HG02973 (cell line): ENCODE data around the gene MGST1.

Experiments
- ATAC-seq: cut with Tn5 transposase; IDR thresholded peaks from one replicate; pipeline ENCODE4 v1.9.1; 2021; ENCODE audit warnings: moderate library complexity; ENCODE audit not compliant: unreplicated experiment

The MGST1 gene, protein sequence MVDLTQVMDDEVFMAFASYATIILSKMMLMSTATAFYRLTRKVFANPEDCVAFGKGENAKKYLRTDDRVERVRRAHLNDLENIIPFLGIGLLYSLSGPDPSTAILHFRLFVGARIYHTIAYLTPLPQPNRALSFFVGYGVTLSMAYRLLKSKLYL

DNA sequence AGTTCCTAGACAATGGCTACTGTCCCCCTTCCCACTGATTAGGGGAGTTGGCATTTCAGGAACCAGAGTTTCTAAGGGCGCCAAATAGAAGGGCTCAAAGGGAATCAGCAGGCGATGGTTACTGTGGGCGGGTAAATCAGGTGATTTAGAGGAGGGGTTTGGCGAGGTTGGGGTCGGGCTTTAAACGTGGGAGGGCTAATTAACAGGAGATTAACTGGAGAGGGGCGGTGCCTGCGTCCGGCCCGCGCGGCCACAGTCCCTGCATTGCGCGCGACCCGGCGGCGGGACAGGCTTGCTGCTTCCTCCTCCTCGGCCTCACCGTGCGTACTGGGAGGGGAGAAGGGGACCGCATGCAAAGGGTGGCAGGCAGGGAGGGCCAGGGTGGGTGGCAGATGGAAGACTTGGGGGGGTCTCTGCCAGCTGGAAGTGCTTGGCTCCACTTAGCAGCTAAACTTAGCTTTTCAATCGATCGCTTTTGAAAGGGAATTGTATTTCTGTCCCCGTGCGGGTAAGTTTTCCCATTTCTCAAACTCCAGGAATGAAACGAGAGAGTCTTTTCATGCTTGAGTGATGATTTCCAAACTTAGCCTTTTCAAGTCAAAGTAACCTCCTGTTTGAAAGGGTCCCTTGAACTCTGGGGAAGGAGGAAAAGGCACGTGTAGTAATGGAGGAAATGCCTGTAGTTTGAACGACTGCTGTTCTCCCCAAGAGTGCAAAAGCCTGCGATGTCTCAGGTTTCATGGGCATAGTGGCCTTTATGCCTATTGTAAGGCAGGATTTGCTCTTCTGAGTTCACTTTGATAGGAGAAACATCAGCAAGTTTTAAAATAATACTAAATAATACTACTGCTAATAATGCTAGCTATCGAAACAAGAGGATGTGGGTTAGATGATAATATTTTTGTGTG is at the start of gene MGST1:
Gene MGST1, plus strand, starts transcription at position 255 of the 908 bp plus-strand sequence. CDS start 6,608 bp downstream, outside the sequence.
- no peak for ATAC-seq

DNA sequence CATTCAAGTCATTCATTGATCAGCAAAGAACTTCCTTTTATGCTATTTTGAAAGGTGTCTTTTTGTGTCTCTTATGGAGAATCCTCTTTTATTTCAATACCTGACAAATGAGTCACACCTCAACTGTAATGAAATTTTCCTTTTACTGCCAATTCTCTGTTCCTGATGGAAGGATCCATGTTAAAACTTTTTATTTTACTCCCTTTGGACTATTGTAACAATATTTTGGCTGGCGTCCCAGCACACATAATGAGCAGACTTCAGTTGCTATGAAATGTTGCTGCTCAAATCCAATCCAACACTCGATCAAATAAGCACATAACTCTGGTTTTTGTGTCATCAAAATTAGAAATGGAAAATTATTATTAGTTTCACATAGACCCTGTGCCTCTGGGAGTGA is 48.0 kb upstream of the MGST1 start:
- ATAC-seq: no peak

DNA sequence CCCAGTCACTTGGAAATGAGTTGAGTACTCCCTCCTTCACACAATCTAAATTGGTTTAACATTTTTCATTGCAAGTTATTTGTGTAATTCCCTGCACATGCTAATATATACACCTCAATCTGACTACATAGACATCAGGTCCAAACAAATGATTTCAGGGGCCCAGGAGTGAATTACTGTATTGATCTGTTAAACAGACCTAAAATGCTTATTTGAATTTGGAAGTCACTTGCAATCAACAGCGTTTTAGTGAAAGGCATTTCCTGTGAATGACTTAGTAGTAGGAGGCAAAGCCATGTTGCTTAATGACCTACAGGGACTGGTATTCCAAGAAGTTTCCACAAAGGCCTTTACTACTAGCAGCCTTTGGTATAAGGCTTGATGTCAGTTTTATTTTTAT is 47.3 kb upstream of the MGST1 start:
- no peak for ATAC-seq

DNA sequence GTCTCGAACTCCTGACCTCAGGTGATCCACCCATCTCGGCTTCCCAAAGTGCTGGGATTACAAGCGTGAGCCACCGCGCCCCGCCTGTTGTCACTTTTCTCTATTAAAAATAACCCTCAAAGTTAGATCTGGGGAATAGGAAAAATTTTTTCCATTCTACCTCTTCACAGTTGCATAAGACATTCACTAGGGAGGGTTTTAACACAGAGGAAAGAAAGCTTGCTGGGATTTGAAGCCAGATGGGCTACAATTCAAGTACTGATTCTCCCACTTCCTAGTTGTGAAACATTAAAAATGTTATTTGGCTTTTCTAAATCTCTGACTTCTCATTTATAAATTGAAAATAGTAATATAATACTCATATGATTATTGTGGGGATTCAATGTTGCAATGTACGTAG is 46.7 kb upstream of the MGST1 start:
- no peak for ATAC-seq

DNA sequence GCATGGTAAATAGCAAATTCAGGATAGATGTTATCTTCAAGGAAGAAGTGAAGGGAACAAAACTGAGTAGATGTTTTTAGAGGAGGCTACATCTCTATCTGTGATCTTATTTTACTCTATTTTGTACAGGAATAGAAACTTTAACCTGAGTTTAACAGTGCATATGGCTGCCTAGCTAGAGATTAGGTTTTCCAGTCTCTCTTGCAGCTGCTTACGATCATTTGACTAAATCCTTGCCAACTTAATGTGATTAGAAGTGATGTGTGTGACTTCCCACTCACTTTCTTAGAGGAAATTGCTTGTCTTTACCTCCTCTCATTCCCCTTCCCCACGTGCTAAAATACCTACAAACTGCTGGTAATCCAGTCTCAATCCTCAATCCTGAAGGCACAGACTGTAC is 43.5 kb upstream of the MGST1 start:
- ATAC-seq: no peak

DNA sequence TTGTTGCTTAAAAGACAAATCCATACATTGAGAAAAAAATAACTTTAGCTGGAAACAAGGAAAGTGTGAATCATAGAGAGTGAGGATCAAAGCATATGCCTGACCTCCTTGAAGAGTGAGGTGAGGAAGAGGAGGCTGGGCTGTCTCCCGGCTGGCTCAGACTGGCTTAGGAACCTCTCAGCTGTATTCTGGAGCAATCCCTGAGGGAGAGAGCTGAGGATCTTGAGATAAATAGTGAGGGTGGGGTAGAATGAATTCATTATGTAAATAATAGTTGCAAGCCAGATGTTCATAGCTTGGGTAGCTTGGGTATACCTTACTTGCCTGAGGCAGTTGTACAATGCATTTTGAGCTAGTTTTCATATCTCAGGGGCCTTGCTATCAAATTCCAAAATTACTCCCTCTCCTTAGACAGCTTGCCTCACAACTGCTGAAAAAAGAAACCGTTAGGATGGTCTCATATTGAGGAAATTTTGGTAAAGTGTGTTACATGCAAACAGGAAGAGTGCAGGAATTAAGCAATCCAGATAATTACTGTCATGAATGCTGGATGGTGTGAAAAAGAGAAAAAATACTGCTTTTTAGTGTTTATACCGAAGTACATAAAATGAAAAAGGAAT is 39.5 kb upstream of the MGST1 start:
- no peak for ATAC-seq

DNA sequence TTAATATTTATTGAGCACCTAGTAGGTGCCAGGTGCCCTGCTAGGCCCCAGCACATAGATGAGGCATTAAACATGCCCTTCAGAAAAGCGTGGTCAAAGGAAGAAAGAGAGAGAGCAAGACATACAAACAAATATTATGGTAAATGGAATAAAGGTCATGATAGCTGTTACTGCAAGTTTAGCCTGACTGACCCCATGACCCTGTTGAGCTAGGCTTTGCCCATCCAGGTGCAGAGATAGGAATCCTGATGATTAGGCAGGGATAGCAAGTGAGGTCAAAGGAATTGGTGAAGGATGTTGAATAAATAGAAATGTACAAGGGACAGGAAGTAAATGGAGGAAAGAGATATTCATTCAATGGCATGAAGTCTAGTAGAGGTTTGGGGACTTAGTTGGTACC is 36.5 kb upstream of the MGST1 start:
- no peak for ATAC-seq

DNA sequence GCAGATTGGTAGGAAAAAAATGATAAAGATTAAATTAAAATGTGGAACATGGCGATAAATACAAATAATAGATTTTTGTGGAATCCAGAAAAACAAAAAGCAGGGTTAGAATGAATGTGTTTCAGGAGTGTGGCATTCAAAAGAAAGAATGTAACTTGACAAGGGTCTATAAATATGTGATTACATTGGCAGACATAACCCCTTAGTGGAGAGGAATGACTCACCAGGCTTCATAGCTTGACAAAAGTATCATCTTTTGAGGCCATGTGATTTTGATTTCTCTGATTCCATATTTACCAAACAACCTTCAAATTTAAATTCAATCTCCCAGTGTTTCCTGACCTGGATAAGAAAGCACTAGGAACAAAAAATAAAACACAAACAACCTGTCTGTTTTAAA is 24.4 kb upstream of the MGST1 start:
- ATAC-seq: no peak

DNA sequence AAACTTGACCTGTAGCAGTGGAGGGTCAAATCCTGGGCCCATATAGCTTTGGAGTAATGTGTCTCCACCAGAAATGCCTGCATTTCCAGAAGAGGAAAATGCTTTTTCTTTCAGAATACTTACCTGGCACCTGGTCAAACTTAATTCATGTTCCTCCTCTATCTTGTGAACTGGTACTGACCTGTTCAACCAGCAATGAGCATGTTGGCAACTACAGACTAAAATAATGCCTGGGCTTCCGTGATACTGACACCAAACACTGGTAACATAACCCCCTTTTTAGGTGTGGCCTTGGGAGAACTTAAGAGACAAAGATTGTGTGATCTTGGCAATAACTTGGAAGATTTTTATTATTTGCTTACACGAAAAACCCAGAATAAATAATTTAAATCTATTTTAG is 23.8 kb upstream of the MGST1 start:
- ATAC-seq: no peak

DNA sequence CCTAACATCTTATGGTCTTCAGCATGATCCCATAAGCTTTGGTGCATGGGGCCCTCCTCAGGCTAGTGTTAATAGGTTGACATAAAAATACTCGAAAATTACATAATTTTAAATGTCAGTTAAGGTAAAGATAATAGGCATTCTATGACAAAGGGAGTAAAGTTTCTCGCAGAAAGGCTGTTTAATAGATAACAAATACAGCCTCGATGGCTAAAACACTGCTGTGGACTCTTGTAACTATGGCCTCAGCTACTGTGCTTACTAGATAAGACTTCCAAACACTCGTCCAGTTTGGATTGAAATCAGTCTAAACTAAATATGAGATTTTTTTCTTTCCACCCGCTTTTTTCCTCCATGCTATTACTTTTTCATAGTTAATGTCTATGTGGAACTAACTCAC is 23.2 kb upstream of the MGST1 start:
- ATAC-seq: no peak

DNA sequence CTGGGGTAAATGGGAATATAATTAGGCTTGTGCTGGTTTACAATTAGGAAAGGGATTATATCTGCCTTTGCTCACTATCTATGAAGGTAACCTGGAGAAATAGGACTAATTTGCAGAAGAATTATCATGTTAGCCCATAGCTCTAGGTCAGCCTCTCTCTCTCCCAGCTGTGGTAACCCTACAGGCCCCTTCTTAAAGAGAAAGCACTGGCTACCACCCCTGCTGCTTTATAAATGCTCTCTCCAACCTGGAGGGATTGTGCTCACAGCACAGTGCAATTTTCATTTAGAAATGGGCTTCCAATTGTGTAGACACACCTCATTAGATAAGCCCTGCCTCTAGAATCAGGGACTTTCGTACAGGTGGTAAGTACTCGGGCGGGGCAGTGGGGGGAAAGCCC is 22.7 kb upstream of the MGST1 start:
- no peak for ATAC-seq

DNA sequence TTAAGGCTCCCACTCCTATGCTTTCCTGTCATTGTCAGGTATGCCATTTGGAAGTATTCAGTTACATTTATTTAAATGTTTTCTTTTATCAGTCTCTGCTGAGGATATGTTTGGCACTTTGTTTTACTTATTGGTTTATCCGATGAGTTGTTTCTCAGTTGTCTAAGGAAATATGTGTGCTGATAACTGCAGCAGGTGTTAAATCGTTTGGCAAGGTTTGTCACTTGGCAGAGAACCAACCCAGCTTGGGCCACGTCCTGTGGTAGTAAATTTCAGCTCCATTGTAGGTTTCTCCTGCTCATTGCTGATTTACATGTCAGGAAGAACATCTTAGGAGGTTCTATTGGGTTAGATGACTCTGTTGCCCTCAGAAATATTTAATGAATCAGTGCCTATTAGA is 22.0 kb upstream of the MGST1 start:
- ATAC-seq: no peak

DNA sequence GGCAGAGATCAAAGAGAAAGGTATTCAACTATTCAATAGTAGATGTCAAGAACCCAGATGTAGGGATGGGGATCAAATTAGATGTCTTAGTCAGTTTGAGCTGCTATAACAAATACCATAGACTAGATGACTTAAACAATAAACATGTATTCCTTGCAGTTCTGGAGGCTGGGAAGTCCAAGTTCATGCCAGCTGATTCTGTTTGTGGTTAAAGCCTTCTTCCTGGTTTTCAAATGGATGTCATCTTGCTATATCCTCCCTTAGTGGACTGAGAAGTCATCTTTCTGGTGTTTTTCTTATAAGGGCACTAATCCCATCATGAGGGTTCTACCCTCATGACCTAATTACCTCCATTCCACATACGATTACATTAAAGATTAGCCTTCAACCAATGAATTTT is 19.5 kb upstream of the MGST1 start:
- no peak for ATAC-seq

DNA sequence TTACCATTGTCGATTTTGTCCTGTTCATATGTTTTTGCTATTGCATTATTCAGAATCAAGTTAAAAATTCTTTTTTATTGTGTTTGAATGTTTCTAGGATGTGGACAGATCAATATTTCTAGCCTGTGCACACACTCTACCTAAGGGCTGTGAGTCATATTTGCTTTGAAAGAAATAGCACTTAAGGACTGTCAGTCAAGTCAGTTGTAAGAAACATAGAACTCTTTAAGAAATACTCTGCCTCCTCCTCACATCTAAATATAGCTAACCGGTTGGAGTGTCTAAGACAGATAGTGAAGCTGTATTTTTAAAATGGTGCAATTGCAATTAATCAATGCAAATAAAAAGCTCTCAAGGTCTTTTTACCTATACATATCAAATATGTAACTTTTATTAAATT is 17.9 kb upstream of the MGST1 start:
- no peak for ATAC-seq

DNA sequence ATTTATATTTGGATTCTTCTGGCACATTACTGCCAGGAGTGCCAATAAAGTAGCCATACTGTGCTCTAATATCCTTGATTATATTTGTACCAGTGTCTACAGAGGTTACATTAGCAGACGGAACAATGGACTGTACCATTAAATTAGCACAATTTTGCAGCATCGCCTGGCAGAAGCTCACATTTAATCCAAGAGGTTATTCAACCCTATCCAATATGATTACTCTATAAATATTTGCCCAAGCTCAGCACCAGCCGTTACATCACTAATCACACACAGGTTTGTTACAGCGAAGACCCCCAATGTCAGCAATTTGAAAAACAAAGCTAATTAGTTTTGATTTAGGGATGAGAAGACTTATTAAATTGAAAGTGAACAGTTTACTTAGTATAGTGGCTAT is 16.9 kb upstream of the MGST1 start:
- no peak for ATAC-seq

DNA sequence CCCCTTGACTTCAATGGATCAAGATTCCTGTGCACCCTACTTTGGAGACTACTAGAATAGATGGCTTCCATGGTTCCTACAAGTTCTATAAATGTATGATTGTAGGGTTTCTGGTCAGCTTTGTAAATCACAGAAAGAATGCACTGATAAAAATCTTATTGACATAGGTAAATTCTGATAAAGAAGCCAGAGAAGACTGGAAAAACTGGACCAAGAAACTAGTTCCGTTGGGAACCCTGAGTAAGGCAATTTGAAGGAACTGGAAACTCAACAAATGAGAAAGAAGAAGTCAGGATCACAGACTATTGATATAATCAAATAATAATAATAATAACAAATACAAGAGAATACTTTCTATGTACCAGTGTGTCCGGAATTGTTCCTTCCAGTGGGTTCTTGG is 15.4 kb upstream of the MGST1 start:
- no peak for ATAC-seq

DNA sequence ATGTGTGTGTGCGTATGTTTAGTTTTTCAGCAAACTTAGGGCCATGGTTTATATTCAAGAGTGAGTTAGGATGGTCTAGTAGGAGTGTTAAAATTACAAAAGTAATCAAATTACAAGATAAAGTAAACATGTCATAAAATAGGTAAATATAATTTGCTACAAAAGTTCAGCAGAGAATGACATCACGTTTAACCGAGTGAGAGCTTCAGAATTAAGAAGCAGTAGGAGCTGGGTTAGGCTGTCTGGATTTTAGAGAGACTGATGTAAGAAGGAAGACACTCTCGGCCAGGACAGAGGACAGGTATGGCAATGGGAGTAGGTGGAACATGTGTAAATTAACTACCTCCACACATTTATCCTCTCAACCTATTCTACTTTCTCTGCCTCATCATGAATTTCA is 11.6 kb upstream of the MGST1 start:
- ATAC-seq: no peak

DNA sequence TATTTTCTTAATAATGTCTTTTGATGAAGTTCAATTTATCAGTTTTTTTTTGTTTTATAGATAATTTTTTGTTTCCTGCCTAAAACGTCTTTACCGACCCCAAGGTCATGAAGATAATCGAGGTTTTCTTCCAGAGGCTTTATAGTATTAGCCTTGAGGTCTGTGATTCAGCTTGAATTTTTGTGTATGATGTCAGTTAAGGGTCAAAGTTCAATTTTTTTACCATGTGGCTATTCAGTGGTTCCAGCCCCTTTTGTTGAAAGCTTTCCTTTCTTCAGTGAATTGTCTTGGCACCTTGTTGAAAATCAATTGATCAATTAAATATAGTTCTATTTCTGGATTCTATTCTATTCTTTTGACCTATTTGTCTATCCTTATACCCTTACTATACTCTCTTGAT is 3.2 kb upstream of the MGST1 start:
- ATAC-seq: no peak

DNA sequence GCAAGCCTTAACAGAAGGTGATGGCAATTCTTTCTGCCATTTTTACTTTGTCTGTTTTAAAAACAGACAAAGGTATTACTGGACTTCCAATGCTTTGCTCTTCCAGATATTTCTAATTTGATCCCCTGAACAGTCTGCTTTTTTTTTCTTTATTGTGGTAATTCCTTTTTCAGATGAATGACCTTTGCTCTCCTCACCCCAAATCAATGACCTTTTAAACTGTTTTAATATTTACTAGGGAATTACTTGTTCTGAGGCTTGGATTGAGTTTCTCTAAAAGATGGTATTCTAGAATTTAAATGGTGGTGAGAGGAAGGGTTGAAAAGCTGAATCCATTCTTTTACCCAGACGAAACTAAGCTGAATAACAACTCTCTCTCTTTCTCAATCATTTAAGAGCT is 2.3 kb upstream of the MGST1 start:
- ATAC-seq: no peak

DNA sequence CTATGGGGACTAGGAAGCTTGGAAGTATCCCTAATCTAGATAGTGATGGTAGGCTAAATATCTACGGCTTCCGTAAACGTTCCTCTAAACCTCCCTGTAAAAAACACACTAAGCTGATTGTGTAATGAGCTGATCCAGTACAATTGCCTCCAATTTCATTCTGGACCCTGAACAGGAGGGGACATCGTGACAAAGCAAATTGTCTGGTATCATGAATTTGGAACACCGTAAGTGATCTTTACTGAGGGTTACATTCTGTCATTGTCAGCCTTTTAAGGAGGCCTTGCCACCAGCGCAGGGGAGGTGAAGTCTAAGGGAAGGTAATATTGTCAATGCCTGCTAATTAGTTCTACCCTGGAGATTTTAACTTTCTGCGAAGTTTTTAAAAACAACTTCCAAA is 487 bp upstream of the MGST1 start:
- ATAC-seq: no peak

DNA sequence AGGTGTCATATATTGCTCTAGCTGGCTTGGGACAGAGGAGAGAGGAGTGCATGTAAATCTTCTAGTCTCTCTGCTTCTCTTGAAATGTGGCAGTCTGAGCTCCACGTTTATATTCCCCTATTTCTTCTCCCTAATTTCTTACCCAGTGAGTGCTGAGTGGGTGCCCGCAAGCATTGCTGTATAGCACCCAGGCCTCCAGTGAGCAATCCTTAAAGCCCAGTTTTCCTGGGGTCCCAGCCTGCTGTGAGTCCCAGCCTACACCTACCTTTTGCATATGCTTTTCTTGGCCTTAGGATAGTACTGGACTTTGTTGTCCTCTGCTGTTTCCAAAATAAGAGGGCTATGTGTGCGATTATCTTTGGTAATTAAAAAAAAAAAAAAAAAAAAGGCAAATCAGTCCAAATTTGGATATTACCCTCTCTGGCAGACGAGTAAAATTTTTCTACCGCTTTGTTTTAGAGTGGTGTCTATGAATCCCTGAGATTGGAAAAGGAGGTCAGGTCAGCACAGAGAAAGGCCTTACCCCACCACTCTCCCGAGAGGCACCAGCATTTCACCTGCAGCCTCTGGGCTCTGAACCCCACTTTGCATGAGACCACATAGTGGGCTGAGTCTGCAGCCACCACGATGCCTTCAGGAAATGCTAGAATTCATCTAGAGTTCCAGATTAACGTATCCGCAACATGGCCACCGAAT is 1.1 kb downstream of the MGST1 start:
- no peak for ATAC-seq

DNA sequence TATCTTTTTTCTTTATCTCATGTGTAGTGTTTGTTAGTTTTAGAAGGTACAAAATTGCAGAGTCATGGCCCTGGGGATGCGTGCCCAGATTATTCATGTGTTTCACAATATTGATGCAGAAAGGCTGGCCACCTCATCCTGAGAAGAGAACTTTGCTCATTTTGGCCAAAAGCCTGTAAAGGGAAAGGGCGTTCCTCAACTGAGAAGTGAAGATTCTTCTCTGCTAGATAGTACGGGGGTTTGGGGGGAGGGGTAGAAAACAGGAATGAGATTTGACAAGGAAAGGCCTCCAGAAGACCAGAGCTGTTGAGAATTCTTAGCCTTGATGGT is 1.7 kb downstream of the MGST1 start:
- no peak for ATAC-seq
